ENCODE measurements around the gene PDPK1.
"Not testable (repeated sequence)": the region's sequence is repeated elsewhere in the genome, so short reads cannot be mapped to it uniquely, and the experiment has no call there.

The PDPK1 gene

DNA sequence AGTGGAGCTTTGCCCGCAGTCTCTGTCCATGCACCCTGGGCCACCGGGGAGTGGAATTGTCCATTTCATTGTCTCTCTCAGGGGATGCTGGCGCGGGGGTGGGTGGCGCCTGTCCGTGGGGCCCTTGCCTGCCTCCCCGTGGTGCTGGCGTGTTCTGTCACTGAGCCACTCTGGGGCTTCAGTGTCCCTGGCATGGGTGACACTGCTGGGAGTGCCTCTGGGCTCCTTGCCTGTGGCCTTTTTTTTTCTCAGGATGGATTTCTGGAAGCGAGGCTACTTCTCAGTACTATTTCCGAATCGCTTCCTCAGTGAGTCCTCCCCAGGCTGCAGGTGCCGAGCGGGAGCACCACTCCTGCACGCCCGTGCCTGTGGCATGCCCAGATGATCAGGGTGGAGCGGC is 55.0 kb downstream of the PDPK1 start:
- no peak overlapping the region for H3K4me3 ChIP-seq (ENCODE audit: low read length)
- TF ChIP-seq, protein P1, sequence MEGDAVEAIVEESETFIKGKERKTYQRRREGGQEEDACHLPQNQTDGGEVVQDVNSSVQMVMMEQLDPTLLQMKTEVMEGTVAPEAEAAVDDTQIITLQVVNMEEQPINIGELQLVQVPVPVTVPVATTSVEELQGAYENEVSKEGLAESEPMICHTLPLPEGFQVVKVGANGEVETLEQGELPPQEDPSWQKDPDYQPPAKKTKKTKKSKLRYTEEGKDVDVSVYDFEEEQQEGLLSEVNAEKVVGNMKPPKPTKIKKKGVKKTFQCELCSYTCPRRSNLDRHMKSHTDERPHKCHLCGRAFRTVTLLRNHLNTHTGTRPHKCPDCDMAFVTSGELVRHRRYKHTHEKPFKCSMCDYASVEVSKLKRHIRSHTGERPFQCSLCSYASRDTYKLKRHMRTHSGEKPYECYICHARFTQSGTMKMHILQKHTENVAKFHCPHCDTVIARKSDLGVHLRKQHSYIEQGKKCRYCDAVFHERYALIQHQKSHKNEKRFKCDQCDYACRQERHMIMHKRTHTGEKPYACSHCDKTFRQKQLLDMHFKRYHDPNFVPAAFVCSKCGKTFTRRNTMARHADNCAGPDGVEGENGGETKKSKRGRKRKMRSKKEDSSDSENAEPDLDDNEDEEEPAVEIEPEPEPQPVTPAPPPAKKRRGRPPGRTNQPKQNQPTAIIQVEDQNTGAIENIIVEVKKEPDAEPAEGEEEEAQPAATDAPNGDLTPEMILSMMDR (conservative IDR thresholded peaks at IDR 0.05; ENCODE audit: low read length), result no peak
- no peak for DNase-seq (ENCODE audit: low read depth)

DNA sequence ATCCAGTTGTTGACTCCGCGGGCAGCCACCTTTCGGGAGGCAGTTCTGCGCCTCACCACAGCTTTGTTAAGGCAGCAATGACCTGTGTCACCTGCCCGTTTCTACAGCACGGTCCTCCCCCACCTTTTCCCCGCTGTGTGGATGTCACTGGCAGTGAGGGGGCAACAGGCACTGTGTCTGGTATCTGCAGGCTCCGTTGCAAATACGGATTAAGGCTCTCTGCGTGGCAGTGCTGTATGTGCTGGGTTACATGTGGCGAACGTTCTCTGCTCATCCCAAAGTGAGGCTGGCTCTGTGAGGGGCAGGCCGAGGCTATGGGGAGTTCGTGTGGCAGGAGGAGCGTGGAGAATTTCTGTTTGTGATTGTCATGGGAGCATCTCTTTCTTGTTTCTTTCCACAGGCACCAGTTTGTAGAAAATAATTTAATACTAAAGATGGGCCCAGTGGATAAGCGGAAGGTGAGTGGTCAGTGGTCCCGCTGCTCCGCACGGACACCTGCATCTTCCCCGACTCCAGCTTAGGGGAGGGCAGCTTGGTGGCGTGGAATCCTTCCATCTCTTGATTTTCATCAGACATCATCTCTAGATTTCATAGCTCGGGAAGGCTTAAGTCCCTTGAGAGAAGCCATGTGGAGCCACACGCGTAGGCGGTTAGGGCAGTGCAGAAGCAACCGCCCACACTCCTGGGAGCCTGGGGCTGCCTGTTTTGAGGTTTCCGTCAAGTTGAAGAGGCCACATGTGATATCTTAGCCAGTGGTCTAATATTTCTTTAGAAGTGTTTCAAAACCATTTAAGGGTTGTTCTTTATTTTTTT is 57.8 kb downstream of the PDPK1 start:
- TF ChIP-seq, protein P1 (conservative IDR thresholded peaks at IDR 0.05; ENCODE audit: low read length), result no peak
- no peak for DNase-seq (ENCODE audit: low read depth)
- no peak overlapping the region for H3K4me3 ChIP-seq (ENCODE audit: low read length)

DNA sequence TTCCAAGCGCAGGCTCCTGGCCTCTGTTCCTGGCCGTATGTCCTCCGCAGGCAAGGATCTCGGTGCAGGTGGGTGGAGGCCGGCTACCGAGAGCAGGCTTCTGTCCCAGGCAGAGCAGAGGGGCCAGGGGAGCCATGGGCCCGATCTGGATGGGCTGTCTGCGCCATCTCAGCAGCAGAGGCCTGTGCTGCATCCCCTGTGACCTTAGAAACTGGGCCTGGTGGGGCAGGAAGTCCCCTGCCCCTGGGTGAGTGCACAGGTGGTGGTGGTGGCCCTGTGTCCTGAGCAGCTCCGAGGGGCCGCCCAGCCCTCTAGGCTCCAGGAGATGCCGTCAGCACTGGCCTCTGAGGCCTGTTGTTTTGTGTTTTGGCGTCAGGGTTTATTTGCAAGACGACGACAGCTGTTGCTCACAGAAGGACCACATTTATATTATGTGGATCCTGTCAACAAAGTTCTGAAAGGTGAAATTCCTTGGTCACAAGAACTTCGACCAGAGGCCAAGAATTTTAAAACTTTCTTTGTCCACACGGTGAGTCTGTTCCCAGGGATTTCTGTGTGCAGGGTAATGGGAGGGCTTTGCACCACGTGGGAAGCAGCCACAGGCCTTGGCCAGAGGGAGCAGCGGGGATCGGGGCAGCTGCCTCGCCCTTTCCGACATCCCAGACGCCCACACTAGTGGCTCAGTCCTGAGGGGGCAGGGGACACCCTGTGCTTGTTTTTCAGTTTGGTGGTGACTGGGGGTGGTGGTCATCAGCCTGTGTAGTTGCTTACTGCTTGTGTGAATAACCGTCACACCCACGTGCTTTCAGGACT is 59.1 kb downstream of the PDPK1 start:
- no peak for DNase-seq (ENCODE audit: low read depth)
- H3K4me3 ChIP-seq (ENCODE audit: low read length), result no peak overlapping the region
- TF ChIP-seq, protein P1 (conservative IDR thresholded peaks at IDR 0.05; ENCODE audit: low read length), result no peak

DNA sequence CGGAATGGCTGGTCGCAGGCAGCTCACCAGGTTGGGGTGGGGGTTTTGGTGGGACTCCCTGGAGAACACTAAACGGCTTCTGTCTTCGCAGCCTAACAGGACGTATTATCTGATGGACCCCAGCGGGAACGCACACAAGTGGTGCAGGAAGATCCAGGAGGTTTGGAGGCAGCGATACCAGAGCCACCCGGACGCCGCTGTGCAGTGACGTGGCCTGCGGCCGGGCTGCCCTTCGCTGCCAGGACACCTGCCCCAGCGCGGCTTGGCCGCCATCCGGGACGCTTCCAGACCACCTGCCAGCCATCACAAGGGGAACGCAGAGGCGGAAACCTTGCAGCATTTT is 59.7 kb downstream of the PDPK1 start:
- TF ChIP-seq, protein P1 (conservative IDR thresholded peaks at IDR 0.05; ENCODE audit: low read length), result no peak
- H3K4me3 ChIP-seq (ENCODE audit: low read length), result no peak overlapping the region
- DNase-seq (ENCODE audit: low read depth), result no peak

- DNase-seq (ENCODE audit: low read depth), result no peak
- H3K4me3 ChIP-seq (ENCODE audit: low read length), result no peak overlapping the region
- TF ChIP-seq, protein P1 (conservative IDR thresholded peaks at IDR 0.05; ENCODE audit: low read length), result no peak
These were observed 60.4 kb downstream of the PDPK1 start for GRCh38 chr16:2598133-2598641.

DNA sequence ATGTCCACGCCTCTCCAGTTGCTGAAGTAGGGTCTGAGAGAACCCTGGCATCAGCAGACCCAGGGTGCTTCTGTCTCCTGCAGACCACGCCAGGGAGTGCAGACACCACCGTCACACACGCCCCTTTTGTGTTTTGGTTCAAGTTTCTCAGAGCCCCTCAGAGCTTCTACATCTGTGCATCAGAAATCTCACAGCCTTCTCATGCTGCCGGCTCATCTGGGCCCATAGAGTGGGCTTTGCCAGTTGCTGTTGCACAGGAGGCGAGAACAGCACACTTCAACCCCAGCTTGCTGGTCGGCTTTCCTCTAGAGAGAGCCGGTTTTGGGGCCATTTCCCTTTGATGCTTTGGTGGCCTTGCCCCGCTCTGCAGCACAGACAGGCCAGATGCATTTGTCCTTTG is 60.9 kb downstream of the PDPK1 start:
- no peak overlapping the region for H3K4me3 ChIP-seq (ENCODE audit: low read length)
- TF ChIP-seq, protein P1 (conservative IDR thresholded peaks at IDR 0.05; ENCODE audit: low read length), result no peak
- no peak for DNase-seq (ENCODE audit: low read depth)

DNA sequence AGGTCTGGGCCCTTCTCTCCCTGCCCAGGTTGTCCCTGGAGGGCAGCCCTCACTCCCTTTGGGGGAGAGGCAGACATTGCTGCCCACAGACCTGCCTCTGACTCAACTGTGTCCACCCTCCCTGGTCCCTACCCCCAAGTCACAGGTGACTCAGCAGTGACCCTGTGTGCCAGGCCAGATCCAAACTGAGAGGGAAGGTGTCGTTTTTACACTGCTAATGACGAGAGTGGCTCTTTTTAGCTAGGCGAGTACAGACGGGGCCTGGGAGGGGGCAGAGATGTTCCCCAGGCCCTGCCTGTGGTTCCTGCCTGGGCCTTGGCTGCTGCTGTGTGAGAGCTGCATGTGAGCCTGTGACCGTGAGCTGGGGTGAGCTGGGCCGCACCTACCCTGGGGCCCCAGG is 61.3 kb downstream of the PDPK1 start:
- not testable (repeated sequence) for H3K4me3 ChIP-seq (ENCODE audit: low read length); DNase-seq (ENCODE audit: low read depth)

GRCh38 chr16:2599785-2600184 is 62.0 kb downstream of the PDPK1 start:
- not testable (repeated sequence) for H3K4me3 ChIP-seq (ENCODE audit: low read length); DNase-seq (ENCODE audit: low read depth)

- DNase-seq (ENCODE audit: low read depth); H3K4me3 ChIP-seq (ENCODE audit: low read length): not testable (repeated sequence)
These were observed 63.6 kb downstream of the PDPK1 start for GRCh38 chr16:2601301-2602025.

GRCh38 chr16:2602175-2602574 is 64.4 kb downstream of the PDPK1 start:
- not testable (repeated sequence) for DNase-seq (ENCODE audit: low read depth); H3K4me3 ChIP-seq (ENCODE audit: low read length)
